ENCODE results near the gene GMDS.

GMDS gene

GRCh38 chr6:2119275-2119674 is 126.1 kb downstream of the GMDS start:
- H3K9ac ChIP-seq (ENCODE audit: low read length in 2 of 2) = no peak overlapping the region
- H3K9me3 ChIP-seq (ENCODE audit: control insufficient read depth in 2 of 2, low read length in 2 of 2) = no peaks in the 10 kb centered on the region
- no peaks in the 10 kb centered on the region for H3K36me3 ChIP-seq (ENCODE audit: control insufficient read depth in 2 of 2, insufficient read depth in 2 of 2, low read length in 2 of 2)
- no peak overlapping the region for H3K27ac ChIP-seq (ENCODE audit: low read length)
- no peaks in the 10 kb centered on the region for H3K4me1 ChIP-seq (ENCODE audit: control insufficient read depth, insufficient read depth, low read length)
- H3K27me3 ChIP-seq (ENCODE audit: control insufficient read depth in 1 of 2, insufficient read depth in 2 of 2, low read length in 2 of 2) = no peaks in the 10 kb centered on the region
- no peak overlapping the region for H3K4me3 ChIP-seq (ENCODE audit: low read length in 2 of 2)

- Histone ChIP-seq H3K4me1 (ENCODE audit: control insufficient read depth, insufficient read depth, low read length) (no peaks in the 10 kb centered on the region), H3K9ac (ENCODE audit: low read length in 2 of 2) (no peak overlapping the region), H3K9me3 (ENCODE audit: control insufficient read depth in 2 of 2, low read length in 2 of 2) (no peaks in the 10 kb centered on the region), H3K4me3 (ENCODE audit: low read length in 2 of 2) (no peak overlapping the region), H3K27me3 (ENCODE audit: control insufficient read depth in 1 of 2, insufficient read depth in 2 of 2, low read length in 2 of 2) (no peaks in the 10 kb centered on the region), H3K27ac (ENCODE audit: low read length) (no peak overlapping the region), H3K36me3 (ENCODE audit: control insufficient read depth in 2 of 2, insufficient read depth in 2 of 2, low read length in 2 of 2) (no peaks in the 10 kb centered on the region)
These were observed 127.3 kb downstream of the GMDS start for GRCh38 chr6:2118136-2118535.

- no peak overlapping the region for H3K27ac ChIP-seq (ENCODE audit: low read length)
- no peak overlapping the region for H3K4me3 ChIP-seq (ENCODE audit: low read length in 2 of 2)
- H3K4me1 ChIP-seq (ENCODE audit: control insufficient read depth, insufficient read depth, low read length) = no peaks in the 10 kb centered on the region
- no peaks in the 10 kb centered on the region for H3K27me3 ChIP-seq (ENCODE audit: control insufficient read depth in 1 of 2, insufficient read depth in 2 of 2, low read length in 2 of 2)
- no peaks in the 10 kb centered on the region for H3K9me3 ChIP-seq (ENCODE audit: control insufficient read depth in 2 of 2, low read length in 2 of 2)
- H3K36me3 ChIP-seq (ENCODE audit: control insufficient read depth in 2 of 2, insufficient read depth in 2 of 2, low read length in 2 of 2) = no peaks in the 10 kb centered on the region
- H3K9ac ChIP-seq (ENCODE audit: low read length in 2 of 2) = no peak overlapping the region
These were observed 128.0 kb downstream of the GMDS start for GRCh38 chr6:2117447-2117846.

- Histone ChIP-seq H3K4me3 (ENCODE audit: low read length in 2 of 2) (no peak overlapping the region), H3K4me1 (ENCODE audit: control insufficient read depth, insufficient read depth, low read length) (no peaks in the 10 kb centered on the region), H3K9me3 (ENCODE audit: control insufficient read depth in 2 of 2, low read length in 2 of 2) (no peaks in the 10 kb centered on the region), H3K27ac (ENCODE audit: low read length) (no peak overlapping the region), H3K9ac (ENCODE audit: low read length in 2 of 2) (no peak overlapping the region), H3K36me3 (ENCODE audit: control insufficient read depth in 2 of 2, insufficient read depth in 2 of 2, low read length in 2 of 2) (no peaks in the 10 kb centered on the region), H3K27me3 (ENCODE audit: control insufficient read depth in 1 of 2, insufficient read depth in 2 of 2, low read length in 2 of 2) (no peaks in the 10 kb centered on the region)
These were observed 128.9 kb downstream of the GMDS start for GRCh38 chr6:2116496-2116895.

- no peaks in the 10 kb centered on the region for H3K36me3 ChIP-seq (ENCODE audit: control insufficient read depth in 2 of 2, insufficient read depth in 2 of 2, low read length in 2 of 2)
- no peak overlapping the region for H3K27ac ChIP-seq (ENCODE audit: low read length)
- H3K9me3 ChIP-seq (ENCODE audit: control insufficient read depth in 2 of 2, low read length in 2 of 2) = no peaks in the 10 kb centered on the region
- H3K9ac ChIP-seq (ENCODE audit: low read length in 2 of 2) = no peak overlapping the region
- H3K4me3 ChIP-seq (ENCODE audit: low read length in 2 of 2) = no peak overlapping the region
- H3K4me1 ChIP-seq (ENCODE audit: control insufficient read depth, insufficient read depth, low read length) = no peaks in the 10 kb centered on the region
- no peaks in the 10 kb centered on the region for H3K27me3 ChIP-seq (ENCODE audit: control insufficient read depth in 1 of 2, insufficient read depth in 2 of 2, low read length in 2 of 2)
These were observed 131.3 kb downstream of the GMDS start for GRCh38 chr6:2114100-2114499.

GRCh38 chr6:2111162-2111677 is 134.2 kb downstream of the GMDS start:
- H3K9ac ChIP-seq (ENCODE audit: low read length in 2 of 2) = no peak overlapping the region
- no peaks in the 10 kb centered on the region for H3K36me3 ChIP-seq (ENCODE audit: control insufficient read depth in 2 of 2, insufficient read depth in 2 of 2, low read length in 2 of 2)
- no peak overlapping the region for H3K27ac ChIP-seq (ENCODE audit: low read length)
- H3K9me3 ChIP-seq (ENCODE audit: control insufficient read depth in 2 of 2, low read length in 2 of 2) = no peaks in the 10 kb centered on the region
- H3K4me1 ChIP-seq (ENCODE audit: control insufficient read depth, insufficient read depth, low read length) = no peaks in the 10 kb centered on the region
- H3K27me3 ChIP-seq (ENCODE audit: control insufficient read depth in 1 of 2, insufficient read depth in 2 of 2, low read length in 2 of 2) = no peaks in the 10 kb centered on the region
- no peak overlapping the region for H3K4me3 ChIP-seq (ENCODE audit: low read length in 2 of 2)

- Histone ChIP-seq H3K9ac (ENCODE audit: low read length in 2 of 2) (no peak overlapping the region), H3K4me3 (ENCODE audit: low read length in 2 of 2) (no peak overlapping the region), H3K27ac (ENCODE audit: low read length) (no peak overlapping the region)
These were observed 134.9 kb downstream of the GMDS start for GRCh38 chr6:2110504-2110903.

GRCh38 chr6:2109796-2110195 is 135.6 kb downstream of the GMDS start:
- Histone ChIP-seq H3K4me1 (ENCODE audit: control insufficient read depth, insufficient read depth, low read length) (no peaks in the 10 kb centered on the region), H3K4me3 (ENCODE audit: low read length in 2 of 2) (no peak overlapping the region), H3K9me3 (ENCODE audit: control insufficient read depth in 2 of 2, low read length in 2 of 2) (no peaks in the 10 kb centered on the region), H3K27ac (ENCODE audit: low read length) (no peak overlapping the region), H3K36me3 (ENCODE audit: control insufficient read depth in 2 of 2, insufficient read depth in 2 of 2, low read length in 2 of 2) (no peaks in the 10 kb centered on the region), H3K27me3 (ENCODE audit: control insufficient read depth in 1 of 2, insufficient read depth in 2 of 2, low read length in 2 of 2) (no peaks in the 10 kb centered on the region), H3K9ac (ENCODE audit: low read length in 2 of 2) (no peak overlapping the region)

More at GRCh38 chr6:2110504-2110903, 134.9 kb downstream of the GMDS start:
- Histone ChIP-seq H3K4me1 (ENCODE audit: control insufficient read depth, insufficient read depth, low read length) (no peaks in the 10 kb centered on the region), H3K9me3 (ENCODE audit: control insufficient read depth in 2 of 2, low read length in 2 of 2) (no peaks in the 10 kb centered on the region), H3K36me3 (ENCODE audit: control insufficient read depth in 2 of 2, insufficient read depth in 2 of 2, low read length in 2 of 2) (no peaks in the 10 kb centered on the region), H3K27me3 (ENCODE audit: control insufficient read depth in 1 of 2, insufficient read depth in 2 of 2, low read length in 2 of 2) (no peaks in the 10 kb centered on the region)

- Histone ChIP-seq H3K4me3 (ENCODE audit: low read length in 2 of 2) (no peak overlapping the region), H3K9ac (ENCODE audit: low read length in 2 of 2) (no peak overlapping the region), H3K27me3 (ENCODE audit: control insufficient read depth in 1 of 2, insufficient read depth in 2 of 2, low read length in 2 of 2) (no peaks in the 10 kb centered on the region), H3K4me1 (ENCODE audit: control insufficient read depth, insufficient read depth, low read length) (no peaks in the 10 kb centered on the region), H3K9me3 (ENCODE audit: control insufficient read depth in 2 of 2, low read length in 2 of 2) (no peaks in the 10 kb centered on the region), H3K36me3 (ENCODE audit: control insufficient read depth in 2 of 2, insufficient read depth in 2 of 2, low read length in 2 of 2) (no peaks in the 10 kb centered on the region), H3K27ac (ENCODE audit: low read length) (no peak overlapping the region)
These were observed 136.6 kb downstream of the GMDS start for GRCh38 chr6:2108700-2109306.

GRCh38 chr6:2104524-2104880 is 140.9 kb downstream of the GMDS start:
- no peaks in the 10 kb centered on the region for H3K9me3 ChIP-seq (ENCODE audit: control insufficient read depth in 2 of 2, low read length in 2 of 2)
- H3K27me3 ChIP-seq (ENCODE audit: control insufficient read depth in 1 of 2, insufficient read depth in 2 of 2, low read length in 2 of 2) = no peaks in the 10 kb centered on the region
- H3K4me1 ChIP-seq (ENCODE audit: control insufficient read depth, insufficient read depth, low read length) = no peaks in the 10 kb centered on the region
- no peaks in the 10 kb centered on the region for H3K36me3 ChIP-seq (ENCODE audit: control insufficient read depth in 2 of 2, insufficient read depth in 2 of 2, low read length in 2 of 2)
- H3K27ac ChIP-seq (ENCODE audit: low read length) = no peak overlapping the region
- no peak overlapping the region for H3K9ac ChIP-seq (ENCODE audit: low read length in 2 of 2)
- H3K4me3 ChIP-seq (ENCODE audit: low read length in 2 of 2) = no peak overlapping the region

GRCh38 chr6:2103765-2104523 is 141.5 kb downstream of the GMDS start:
- Histone ChIP-seq H3K27ac (ENCODE audit: low read length) (no peak overlapping the region), H3K4me3 (ENCODE audit: low read length in 2 of 2) (no peak overlapping the region), H3K4me1 (ENCODE audit: control insufficient read depth, insufficient read depth, low read length) (no peaks in the 10 kb centered on the region), H3K9me3 (ENCODE audit: control insufficient read depth in 2 of 2, low read length in 2 of 2) (no peaks in the 10 kb centered on the region), H3K36me3 (ENCODE audit: control insufficient read depth in 2 of 2, insufficient read depth in 2 of 2, low read length in 2 of 2) (no peaks in the 10 kb centered on the region), H3K9ac (ENCODE audit: low read length in 2 of 2) (no peak overlapping the region), H3K27me3 (ENCODE audit: control insufficient read depth in 1 of 2, insufficient read depth in 2 of 2, low read length in 2 of 2) (no peaks in the 10 kb centered on the region)
